GM19372 (cell line): Measurements from ENCODE around the gene CDK16.
A peak's percentile ranks its signal among the peaks of the same experiment; 100 is the strongest.

Experiments
- ATAC-seq: cut with Tn5 transposase; IDR thresholded peaks from one replicate; pipeline ENCODE4 v1.9.1; 2021; ENCODE audit warnings: mild to moderate bottlenecking, low read depth, moderate library complexity; ENCODE audit not compliant: unreplicated experiment

Gene CDK16

GRCh38 chrX:47226531-47227333, 8.3 kb downstream of the CDK16 start:
- no peak for ATAC-seq

GRCh38 chrX:47227334-47227583, 8.8 kb downstream of the CDK16 start:
- no peak for ATAC-seq

- ATAC-seq: no peak
These were observed 10.2 kb downstream of the CDK16 start for GRCh38 chrX:47228550-47229270.

GRCh38 chrX:47229427-47229826, 10.9 kb downstream of the CDK16 start:
- ATAC-seq: no peak

GRCh38 chrX:47230136-47230868, 11.8 kb downstream of the CDK16 start:
- no peak for ATAC-seq

- ATAC-seq: no peak
These were observed 12.7 kb downstream of the CDK16 start for GRCh38 chrX:47231167-47231566.

- no peak for ATAC-seq
These were observed 13.8 kb downstream of the CDK16 start for GRCh38 chrX:47232197-47232802.

GRCh38 chrX:47232803-47233332, 14.4 kb downstream of the CDK16 start, which contains the start of gene USP11:
USP11 (plus strand) TSS chrX:47233009; CDS start chrX:47233044, 35 bp downstream.
- ATAC-seq: peak; percentile 19

GRCh38 chrX:47233333-47234113, 15.0 kb downstream of the CDK16 start:
- ATAC-seq: peak; percentile 82

- ATAC-seq: no peak
These were observed 16.1 kb downstream of the CDK16 start for GRCh38 chrX:47234583-47234982.

- ATAC-seq: no peak
These were observed 17.2 kb downstream of the CDK16 start for GRCh38 chrX:47235691-47236103.

- ATAC-seq: no peak
These were observed 20.7 kb downstream of the CDK16 start for GRCh38 chrX:47239199-47239598.

GRCh38 chrX:47239898-47240545, 21.5 kb downstream of the CDK16 start:
- no peak for ATAC-seq

- ATAC-seq: no peak
These were observed 22.1 kb downstream of the CDK16 start for GRCh38 chrX:47240619-47241018.

GRCh38 chrX:47241201-47242011, 22.9 kb downstream of the CDK16 start:
- no peak for ATAC-seq

GRCh38 chrX:47242321-47242720, 23.8 kb downstream of the CDK16 start:
- ATAC-seq: no peak

GRCh38 chrX:47243351-47243750, 24.9 kb downstream of the CDK16 start:
- no peak for ATAC-seq

- ATAC-seq: no peak
These were observed 26.2 kb downstream of the CDK16 start for GRCh38 chrX:47244676-47245075.

- ATAC-seq: no peak
These were observed 26.7 kb downstream of the CDK16 start for GRCh38 chrX:47245156-47245555.
